CMK (cell line): ENCODE measurements around the gene ENO1.

Experiments used
- DNase-seq: peaks from one replicate; pipeline ENCODE4 v3.0.0-alpha.2; 2010; ENCODE audit warnings: low read depth

Gene ENO1

DNA sequence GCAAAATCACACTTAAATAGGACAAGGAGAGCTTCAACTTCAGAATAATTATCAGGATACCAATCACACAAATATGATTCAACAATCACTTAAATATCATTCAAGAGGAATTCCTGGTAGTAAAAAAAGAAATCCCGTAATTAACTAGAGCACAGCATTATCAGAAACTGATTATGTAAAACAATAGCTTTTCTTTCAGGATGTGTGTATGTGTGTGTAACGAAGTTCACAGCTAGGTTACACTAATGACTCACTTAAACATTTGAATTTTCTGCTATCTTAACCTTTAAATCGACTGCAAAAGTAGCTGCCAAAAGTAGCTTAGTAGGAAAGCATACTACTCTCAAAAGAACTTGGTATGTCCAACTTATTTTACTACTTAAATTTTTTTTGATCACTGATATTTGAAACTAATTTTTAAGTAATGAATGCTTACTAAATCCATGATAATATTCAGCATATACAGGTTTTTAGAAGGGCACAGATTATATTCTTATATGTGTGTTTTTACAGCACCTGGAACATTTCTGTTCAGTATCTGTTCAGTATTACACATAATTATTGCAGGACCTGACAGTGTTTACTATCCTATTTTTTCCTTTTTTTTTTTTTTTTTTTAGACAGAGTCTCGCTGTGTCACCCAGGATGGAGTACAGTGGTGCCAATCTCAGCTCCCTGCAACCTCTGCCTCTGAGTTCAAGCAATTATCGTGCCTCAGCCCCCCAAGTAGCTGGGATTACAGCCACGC, 65.3 kb downstream of the ENO1 start:
- DNase-seq, result no peak

DNA sequence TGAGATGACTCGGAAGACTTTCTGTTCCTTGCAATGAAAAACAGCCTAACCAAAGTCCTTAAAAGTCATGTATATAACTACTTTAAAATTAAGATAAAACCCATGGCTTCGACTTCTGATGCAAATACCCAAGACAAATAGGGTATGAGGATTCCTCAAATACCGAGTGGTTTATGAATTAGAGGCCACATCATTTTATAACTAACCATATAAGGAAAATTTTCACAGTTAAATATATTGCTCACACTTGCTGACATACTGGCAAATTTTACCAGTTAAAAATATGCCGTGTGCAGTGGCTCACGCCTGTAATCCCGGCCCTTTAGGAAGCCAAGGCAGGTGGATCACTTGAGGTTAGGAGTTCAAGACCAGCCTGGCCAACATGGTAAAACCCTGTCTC, 66.4 kb downstream of the ENO1 start:
- no peak for DNase-seq
